H1 (cell line): Measurements from ENCODE around the gene ANKRD11. TPM values are rescaled to one million over a fixed set of nuclear protein-coding genes. Genes with fewer than 3 reads are reported as not detected.

Experiments used
- CTCF ChIA-PET: fragments of 300-600 bp; sonication (Branson Sonifier 250); formaldehyde crosslinking; loops from one replicate; lab custom pipeline; 2021; ENCODE audit not compliant: partially characterized antibody; lab: Charles Lee
- POLR2A ChIA-PET: fragments of 300-600 bp; sonication (Branson Sonifier 250); formaldehyde crosslinking; loops from one replicate; lab custom pipeline; 2021; ENCODE audit warnings: inconsistent platforms; ENCODE audit not compliant: partially characterized antibody; lab: Charles Lee
- DNase-seq, 2 experiments: peaks; one replicate each; pipeline versions ENCODE4 v3.0.0 to v3.0.0-alpha.2; 2010 to 2022; ENCODE audit warnings: low spot score in 2 of 2, low read depth in 1 of 2, mixed read lengths in 1 of 2
- FAIRE-seq: peaks from 2 replicates; lab custom pipeline; 2011; peaks lifted over from hg19 to GRCh38; lab: Jason Lieb, UNC
- H2AFZ ChIP-seq: 2 replicates; pipeline ENCODE4 v1.8.1; 2012; ENCODE audit warnings: low read length, inconsistent platforms
- H2AK5ac ChIP-seq: 2 replicates; pipeline ENCODE4 v1.6.1; 2013; ENCODE audit warnings: low read depth, low read length
- H2BK120ac ChIP-seq: replicated peaks from 2 replicates; pipeline ENCODE3; 2013; ENCODE audit warnings: low read depth, low read length, inconsistent platforms
- H2BK12ac ChIP-seq: 2 replicates; pipeline ENCODE4 v1.6.1; 2013; ENCODE audit warnings: low read depth, low read length
- H2BK15ac ChIP-seq: 2 replicates; pipeline ENCODE4 v1.6.1; 2013; ENCODE audit warnings: low read length
- H2BK20ac ChIP-seq: 2 replicates; pipeline ENCODE4 v1.6.1; 2013; ENCODE audit warnings: low read length
- H2BK5ac ChIP-seq: 2 replicates; pipeline ENCODE4 v1.6.1; 2013; ENCODE audit warnings: low read depth, low read length
- H3K14ac ChIP-seq: 2 replicates; pipeline ENCODE4 v1.6.1; 2013; ENCODE audit warnings: inconsistent platforms; ENCODE audit not compliant: insufficient read length
- H3K18ac ChIP-seq: 2 replicates; pipeline ENCODE4 v1.6.1; 2013; ENCODE audit warnings: low read length; ENCODE audit errors: extremely low read depth
- H3K23ac ChIP-seq: 2 replicates; pipeline ENCODE4 v1.6.1; 2013; ENCODE audit warnings: inconsistent platforms; ENCODE audit not compliant: insufficient read length
- H3K23me2 ChIP-seq: 2 replicates; pipeline ENCODE4 v1.6.1; 2013; ENCODE audit warnings: low read depth, low read length
- H3K27ac ChIP-seq: 2 replicates; pipeline ENCODE4 v1.6.1; 2011; ENCODE audit warnings: low read depth, low read length, inconsistent platforms
- H3K27me3 ChIP-seq, 4 experiments: replicated peaks in 1 of 4; 1 replicate in 1 of 4; 2 replicates in 3 of 4; pipeline versions ENCODE4 v1.6.1 to v1.8.1; 2011 to 2013; ENCODE audit warnings: low read length in 3 of 4, mild to moderate bottlenecking in 3 of 4, inconsistent platforms in 2 of 4, mixed read lengths in 2 of 4, moderate library complexity in 1 of 4; ENCODE audit not compliant: control insufficient read depth in 3 of 4, insufficient read depth in 3 of 4; ENCODE audit errors: extremely low read depth in 1 of 4
- H3K36me3 ChIP-seq, 4 experiments: 2 replicates each; pipeline versions ENCODE4 v1.6.1 to v1.8.1; 2011 to 2013; ENCODE audit warnings: mild to moderate bottlenecking in 4 of 4, low read length in 3 of 4, moderate library complexity in 2 of 4, control low read depth in 1 of 4, inconsistent platforms in 1 of 4; ENCODE audit not compliant: insufficient read depth in 4 of 4, control insufficient read depth in 2 of 4
- H3K4ac ChIP-seq: replicated peaks from 2 replicates; pipeline ENCODE3; 2013; ENCODE audit warnings: low read length, low read depth, mixed read lengths, inconsistent platforms; ENCODE audit not compliant: insufficient read length
- H3K4me1 ChIP-seq, 4 experiments: replicated peaks in 1 of 4; 1 replicate in 1 of 4; 2 replicates in 3 of 4; pipeline versions ENCODE4 v1.6.1 to v1.8.1; 2011 to 2013; ENCODE audit warnings: low read length in 3 of 4, inconsistent platforms in 2 of 4, mixed read lengths in 1 of 4; ENCODE audit not compliant: insufficient read depth in 4 of 4, control insufficient read depth in 3 of 4
- H3K4me2 ChIP-seq, 2 experiments: 2 replicates each; pipeline versions ENCODE4 v1.6.1 to v1.8.1; 2011 to 2013; ENCODE audit warnings: low read depth in 2 of 2, low read length in 2 of 2, control low read depth in 1 of 2, inconsistent platforms in 1 of 2, mild to moderate bottlenecking in 1 of 2; ENCODE audit not compliant: insufficient read depth in 1 of 2
- H3K4me3 ChIP-seq, 4 experiments: fragments of 200-600, 300-600 bp in 1 of 4; sonication (generic), shearing (Covaris generic), sonication (Bioruptor Twin) in 1 of 4; 2 replicates each; pipeline versions ENCODE4 v1.5.1 to v1.8.1; 2011 to 2016; ENCODE audit warnings: low read length in 4 of 4, low read depth in 3 of 4, control low read depth in 2 of 4, inconsistent platforms in 2 of 4, mild to moderate bottlenecking in 2 of 4, mixed read lengths in 1 of 4, moderate library complexity in 1 of 4; ENCODE audit not compliant: insufficient read depth in 2 of 4; ENCODE audit errors: extremely low read depth in 1 of 4
- H3K56ac ChIP-seq: replicated peaks from 2 replicates; pipeline ENCODE3; 2013; ENCODE audit warnings: low read depth, mild to moderate bottlenecking, mixed read lengths, low read length, inconsistent platforms; ENCODE audit not compliant: insufficient read length
- H3K79me1 ChIP-seq: 2 replicates; pipeline ENCODE4 v1.6.1; 2013; ENCODE audit warnings: low read depth, low read length, control low read depth
- H3K79me2 ChIP-seq, 2 experiments: 2 replicates each; pipeline versions ENCODE4 v1.6.1 to v1.8.1; 2012 to 2013; ENCODE audit warnings: low read length in 2 of 2, mild to moderate bottlenecking in 2 of 2, inconsistent platforms in 1 of 2; ENCODE audit not compliant: insufficient read depth in 2 of 2, control insufficient read depth in 1 of 2
- H3K9ac ChIP-seq, 4 experiments: replicated peaks in 1 of 4; 1 replicate in 1 of 4; 2 replicates in 3 of 4; pipeline versions ENCODE4 v1.6.1 to v1.8.1; 2011 to 2013; ENCODE audit warnings: low read depth in 3 of 4, low read length in 3 of 4, control low read depth in 2 of 4, mild to moderate bottlenecking in 2 of 4, moderate library complexity in 2 of 4, inconsistent platforms in 1 of 4; ENCODE audit errors: extremely low read depth in 1 of 4
- H3K9me3 ChIP-seq, 2 experiments: 2 replicates each; pipeline versions ENCODE4 v1.6.1 to v1.8.1; 2012 to 2013; ENCODE audit warnings: mild to moderate bottlenecking in 2 of 2, moderate library complexity in 2 of 2, control low read depth in 1 of 2, inconsistent platforms in 1 of 2, low read depth in 1 of 2, low read length in 1 of 2, mixed read lengths in 1 of 2; ENCODE audit not compliant: insufficient read depth in 2 of 2
- H4K20me1 ChIP-seq, 2 experiments: replicated peaks in 1 of 2; 2 replicates each; pipeline versions ENCODE3 to v1.8.1; 2011 to 2013; ENCODE audit warnings: inconsistent platforms in 2 of 2, low read length in 2 of 2, mild to moderate bottlenecking in 1 of 2; ENCODE audit not compliant: insufficient read depth in 2 of 2, control insufficient read depth in 1 of 2
- H4K5ac ChIP-seq: 2 replicates; pipeline ENCODE4 v1.6.1; 2013; ENCODE audit warnings: low read length, low read depth, mixed read lengths, inconsistent platforms; ENCODE audit not compliant: insufficient read length
- H4K8ac ChIP-seq: 2 replicates; pipeline ENCODE4 v1.8.0; 2013; ENCODE audit warnings: mild to moderate bottlenecking, moderate library complexity, low read length, inconsistent platforms; ENCODE audit not compliant: insufficient read depth; ENCODE audit errors: extremely low read depth
- H4K91ac ChIP-seq: replicated peaks from 2 replicates; pipeline ENCODE3; 2013; ENCODE audit warnings: low read length, mixed read lengths, inconsistent platforms; ENCODE audit not compliant: insufficient read length
- CEBPB ChIP-seq: IDR thresholded peaks from 2 replicates; pipeline ENCODE4 v1.6.1; 2012; ENCODE audit warnings: low read depth, low read length
- GABPA ChIP-seq: IDR thresholded peaks from 2 replicates; pipeline ENCODE4 v1.6.1; 2011; ENCODE audit warnings: mild to moderate bottlenecking, low read length, moderate library complexity, borderline replicate concordance; ENCODE audit not compliant: insufficient read depth
- HDAC6 ChIP-seq: IDR thresholded peaks from one replicate; pipeline ENCODE4 v1.7.1; 2012; ENCODE audit warnings: low read depth, mild to moderate bottlenecking, inconsistent platforms, low read length, moderate library complexity
- POLR2A ChIP-seq, 2 experiments: IDR thresholded peaks; 1 replicate in 1 of 2; 2 replicates in 1 of 2; pipeline ENCODE4 v1.6.1; 2011; ENCODE audit warnings: low read depth in 2 of 2, low read length in 2 of 2, mild to moderate bottlenecking in 2 of 2; ENCODE audit errors: control extremely low read depth in 1 of 2
- SIRT6 ChIP-seq: IDR thresholded peaks from one replicate; pipeline ENCODE4 v1.7.1; 2012; ENCODE audit warnings: low read length, inconsistent platforms
- WGBS, 2 experiments: shearing (Covaris generic) in 1 of 2; methylation state at CpG; one replicate each; pipeline versions ENCODE4 v1.1.6 to v1.1.7; 2013 to 2015; ENCODE audit warnings: low lambda C conversion rate in 2 of 2, mixed read lengths in 2 of 2, inconsistent platforms in 1 of 2, low coverage in 1 of 2, missing lambda C conversion rate in 1 of 2; ENCODE audit not compliant: insufficient replicate concordance in 2 of 2, insufficient coverage in 1 of 2, insufficient read length in 1 of 2; ENCODE audit errors: extremely low coverage in 1 of 2, missing lambda C conversion rate in 1 of 2; 5-methylcytosine and 5-hydroxymethylcytosine counted together
- polyA plus RNA-seq, 7 experiments: library from polyadenylated mRNA; depleted of rRNA in 3 of 7; stranded (reverse) in 5 of 7; unstranded in 2 of 7; fragments of >200 nt in 5 of 7; fragments of 200-250 nt in 2 of 7; gene quantifications; 1 replicate in 5 of 7; 2 replicates in 1 of 7; 4 replicates in 1 of 7; pipeline versions ENCODE4 v1.2.1 to v1.2.3, GENCODE V29; 2011 to 2013; ENCODE audit warnings: missing spikeins in 2 of 7, mixed read lengths in 2 of 7
- total RNA-seq: library from RNA; stranded (reverse); fragmentation: NEBNext Ultra II Directional; extraction: Animal tissue kit (Norgen Biotek cat#: 25700); gene quantifications from 2 replicates; pipeline ENCODE4 v1.2.1, GENCODE V29; 2021

The ANKRD11 gene
- total and polyA plus RNA-seq, 2 of the 8 experiments (the other 6 are each of a cell fraction or from before 2014, with no cell fraction given): 46.5 to 142 TPM

DNA sequence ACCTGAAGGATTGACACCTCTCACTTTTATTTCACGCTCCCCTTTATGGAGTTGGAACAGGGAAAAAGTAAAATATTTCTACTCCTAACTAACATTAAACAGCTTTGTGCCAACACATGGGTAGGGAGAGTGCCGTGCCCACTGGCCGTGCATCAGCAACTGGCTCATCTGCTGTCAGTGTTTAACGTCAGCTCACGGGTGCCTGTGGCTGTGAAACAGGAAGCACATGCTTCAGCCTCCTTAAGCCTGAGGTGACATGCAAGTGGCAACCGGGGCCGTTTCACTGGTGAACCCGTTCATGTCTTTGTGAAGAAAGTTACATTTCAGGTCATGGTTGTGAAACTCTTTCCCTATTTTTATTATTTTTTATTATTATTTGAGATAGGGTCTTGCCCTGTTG lies 21.0 kb upstream of the ANKRD11 start:
- no peak for FAIRE-seq
- no peak overlapping the region for H3K4me3 ChIP-seq

More for the DNA sequence above, 21.0 kb upstream of the ANKRD11 start:
- no peak overlapping the region for H2BK20ac ChIP-seq
- no peak overlapping the region for H4K91ac ChIP-seq
- no peaks in the 10 kb centered on the region for H3K9me3 ChIP-seq
- no peak overlapping the region for H3K14ac ChIP-seq
- no peak for DNase-seq
- peaks cover 0 to 4% (median 2%) of the 10 kb centered on the region in 4 experiments; a peak in 3 of 7 replicates for H3K27me3 ChIP-seq
- H2BK15ac ChIP-seq: no peak overlapping the region
- H4K5ac ChIP-seq: no peak overlapping the region
- H3K79me1 ChIP-seq: peaks cover 2% of the 10 kb centered on the region; the same call in 1 of the 2 replicates
- POLR2A ChIA-PET: interaction anchor here (1.5 to 1.8 kb wide), 2 partner anchors 12 to 26 kb away, joined by 3 to 4 read pairs; no protein-coding TSS in a partner anchor
- H2BK5ac ChIP-seq: no peak overlapping the region
- no peak overlapping the region for H2BK120ac ChIP-seq
- no peak overlapping the region for H3K18ac ChIP-seq
- H4K8ac ChIP-seq: no peak overlapping the region
- peaks cover 19 to 41% (median 31%) of the 10 kb centered on the region in 4 experiments for H3K36me3 ChIP-seq
- CTCF ChIA-PET: no interaction called here
- no peak overlapping the region for H3K9ac ChIP-seq
- 93% methylated on average over 8 of the region's 8 CpGs; no CpG with 5 or more reads in 1 of the 2 experiments for WGBS, 2 experiments
- H3K4ac ChIP-seq: no peak overlapping the region
- no peak overlapping the region for H3K56ac ChIP-seq
- H4K20me1 ChIP-seq: peaks cover 0 to 8% of the 10 kb centered on the region in 2 experiments
- no peak overlapping the region for H3K23ac ChIP-seq
- no peak overlapping the region for H3K27ac ChIP-seq
- H3K4me2 ChIP-seq: no peak overlapping the region
- H2AFZ ChIP-seq: no peak overlapping the region
- TF ChIP-seq GABPA (no peak), SIRT6 (no peak), CEBPB (no peak), HDAC6 (no peak), POLR2A (IDR thresholded peaks at IDR 0.05; ENCODE audit: control extremely low read depth in 1 of 2, low read depth in 2 of 2, low read length in 2 of 2) (no peak)
- peaks cover 9 to 23% of the 10 kb centered on the region in 2 experiments for H3K79me2 ChIP-seq
- H2AK5ac ChIP-seq: no peak overlapping the region
- peaks cover 0 to 4% (median 0%) of the 10 kb centered on the region in 4 experiments; a peak in 4 of 7 replicates for H3K4me1 ChIP-seq
- H3K23me2 ChIP-seq: peaks cover 12% of the 10 kb centered on the region; the same call in 1 of the 2 replicates
- no peak overlapping the region for H2BK12ac ChIP-seq
